Keratinocyte (primary cell): Measurements from ENCODE around the gene MAP4. TPM values are rescaled to one million over a fixed set of nuclear protein-coding genes. Genes with fewer than 3 reads are reported as not detected.

Experiments used
- DNase-seq: peaks from one replicate; pipeline ENCODE4 v3.0.0-alpha.2; 2011; ENCODE audit warnings: low read depth, missing footprints, low spot score
- FAIRE-seq: peaks from 2 replicates; lab custom pipeline; 2011; peaks lifted over from hg19 to GRCh38; lab: Jason Lieb, UNC
- H2AFZ ChIP-seq: 2 replicates; pipeline ENCODE4 v1.6.0; 2012; ENCODE audit warnings: low read length, control low read depth, inconsistent platforms; ENCODE audit not compliant: control insufficient read depth
- H3K27ac ChIP-seq: 2 replicates; pipeline ENCODE4 v1.5.1; 2011; ENCODE audit warnings: low read length; ENCODE audit not compliant: control insufficient read depth, insufficient read depth
- H3K27me3 ChIP-seq: 3 replicates; pipeline ENCODE4 v1.6.0; 2011; ENCODE audit warnings: low read length; ENCODE audit not compliant: control insufficient read depth, insufficient read depth; ENCODE audit errors: extremely low read depth
- H3K36me3 ChIP-seq, 2 experiments: 2 replicates in 1 of 2; 3 replicates in 1 of 2; pipeline ENCODE4 v1.5.1; 2011; ENCODE audit warnings: low read length in 2 of 2, mild to moderate bottlenecking in 1 of 2; ENCODE audit not compliant: control insufficient read depth in 2 of 2, insufficient read depth in 2 of 2; ENCODE audit errors: extremely low read depth in 1 of 2
- H3K4me1 ChIP-seq: 3 replicates; pipeline ENCODE4 v1.5.1; 2011; ENCODE audit warnings: low read length; ENCODE audit not compliant: control insufficient read depth, insufficient read depth; ENCODE audit errors: extremely low read depth
- H3K4me2 ChIP-seq: 3 replicates; pipeline ENCODE4 v1.6.0; 2011; ENCODE audit warnings: low read depth, low read length; ENCODE audit not compliant: control insufficient read depth, insufficient read depth; ENCODE audit errors: extremely low read depth
- H3K4me3 ChIP-seq, 3 experiments: fragments of 200-600 bp in 1 of 3; sonication (generic) in 1 of 3; 2 replicates in 2 of 3; 3 replicates in 1 of 3; pipeline ENCODE4 v1.5.1; 2011 to 2016; ENCODE audit warnings: low read length in 3 of 3, mild to moderate bottlenecking in 3 of 3, control low read depth in 2 of 3, inconsistent platforms in 1 of 3, low read depth in 1 of 3, mixed read lengths in 1 of 3, mixed run types in 1 of 3, moderate library complexity in 1 of 3; ENCODE audit not compliant: control insufficient read depth in 2 of 3, insufficient read depth in 2 of 3; ENCODE audit errors: extremely low read depth in 1 of 3
- H3K79me2 ChIP-seq: 2 replicates; pipeline ENCODE4 v1.6.0; 2012; ENCODE audit warnings: low read length; ENCODE audit not compliant: control insufficient read depth, insufficient read depth
- H3K9ac ChIP-seq: 3 replicates; pipeline ENCODE4 v1.6.0; 2011; ENCODE audit warnings: low read length; ENCODE audit not compliant: control insufficient read depth, insufficient read depth; ENCODE audit errors: extremely low read depth
- H3K9me1 ChIP-seq: 3 replicates; pipeline ENCODE4 v1.6.0; 2011; ENCODE audit warnings: low read length; ENCODE audit not compliant: control insufficient read depth, insufficient read depth; ENCODE audit errors: extremely low read depth
- H3K9me3 ChIP-seq: 2 replicates; pipeline ENCODE4 v1.5.1; 2012; ENCODE audit warnings: low read depth, low read length; ENCODE audit not compliant: control insufficient read depth
- H4K20me1 ChIP-seq: 3 replicates; pipeline ENCODE4 v1.6.0; 2011; ENCODE audit warnings: low read length; ENCODE audit not compliant: control insufficient read depth, insufficient read depth; ENCODE audit errors: extremely low read depth
- EZH2 ChIP-seq: IDR thresholded peaks from one replicate; pipeline ENCODE4 v1.6.1; 2012; ENCODE audit warnings: inconsistent platforms, mild to moderate bottlenecking, low read length, moderate library complexity
- dilution Hi-C: fragments of 300-500 bp; cut with MboI; formaldehyde crosslinking; loops from one replicate; pipeline ENCODE4 v1.7.0; 2020; ENCODE audit warnings: low sequenced_read_pairs; ENCODE audit not compliant: extremely low pct_ligation_motif_present
- polyA plus RNA-seq, 5 experiments: library from polyadenylated mRNA; depleted of rRNA in 3 of 5; stranded (reverse) in 3 of 5; stranded (forward) in 1 of 5; unstranded in 1 of 5; fragments of >200 nt; gene quantifications; 1 replicate in 1 of 5; 2 replicates in 3 of 5; 3 replicates in 1 of 5; pipeline versions ENCODE4 v1.2.1 to v1.2.3, GENCODE V29; 2011 to 2012; ENCODE audit warnings: missing spikeins in 2 of 5, low read depth in 1 of 5, low replicate concordance in 1 of 5
- TF ChIP-seq, protein P1 (sequence below), 3 experiments: IDR thresholded peaks in 1 of 3; conservative IDR thresholded peaks in 1 of 3; optimal IDR thresholded peaks in 1 of 3; 2 replicates in 2 of 3; 3 replicates in 1 of 3; pipeline versions ENCODE3 to v1.5.1; 2011; ENCODE audit warnings: low read length in 3 of 3, mild to moderate bottlenecking in 3 of 3, moderate library complexity in 2 of 3, control low read depth in 1 of 3, inconsistent platforms in 1 of 3; ENCODE audit not compliant: insufficient read depth in 2 of 3; ENCODE audit errors: extremely low read depth in 1 of 3

Gene MAP4
- polyA plus RNA-seq, 1 donor (not counting 4 experiments of a cell fraction or from before 2014, with no cell fraction given), result 110 TPM

DNA sequence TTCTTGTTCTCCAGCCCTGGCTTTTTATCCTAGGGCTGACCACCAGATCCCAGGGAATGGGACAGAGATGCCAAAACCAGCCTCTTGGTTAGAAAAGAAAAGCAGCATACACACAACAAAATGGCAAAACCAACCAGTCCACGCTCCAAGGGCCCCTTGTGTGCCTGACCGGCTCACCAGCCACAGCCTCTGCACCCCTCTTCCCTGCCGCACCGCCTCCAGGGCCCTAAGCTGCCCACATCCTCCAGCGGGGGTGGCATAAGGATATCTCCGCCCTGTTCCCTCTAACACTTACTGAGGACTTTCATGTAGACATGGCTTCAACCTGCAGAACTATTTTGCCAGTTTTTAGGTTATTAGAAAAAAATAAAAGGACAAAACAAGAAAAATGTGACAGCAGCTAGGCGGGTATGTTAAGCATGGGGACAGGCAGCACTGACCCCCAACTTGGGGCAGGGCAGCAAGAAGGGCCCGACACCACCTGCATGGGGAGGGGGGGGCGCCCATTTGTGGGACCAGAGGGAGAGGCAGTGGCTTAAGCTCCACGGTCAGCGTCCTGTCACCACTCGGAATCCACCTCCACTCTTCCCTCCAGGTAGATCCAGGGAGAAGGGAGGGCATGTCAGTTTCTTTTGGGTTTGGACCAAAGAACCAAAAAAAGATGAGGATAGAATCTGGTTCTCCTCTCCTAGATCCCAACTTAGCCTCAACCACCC lies 164.2 kb downstream of the MAP4 start:
- Histone ChIP-seq H3K9me1 (no peaks in the 10 kb centered on the region), H3K27ac (no peak overlapping the region), H3K4me3 (no peak overlapping the region), H3K4me1 (no peaks in the 10 kb centered on the region), H3K9me3 (no peaks in the 10 kb centered on the region), H3K36me3 (peaks cover 56 to 69% of the 10 kb centered on the region in 2 experiments), H4K20me1 (peaks cover 16% of the 10 kb centered on the region), H3K9ac (no peak overlapping the region), H3K79me2 (no peaks in the 10 kb centered on the region), H2AFZ (no peak overlapping the region), H3K4me2 (no peak overlapping the region), H3K27me3 (no peaks in the 10 kb centered on the region)
- no peak for DNase-seq
- FAIRE-seq, result no peak
- TF ChIP-seq, protein P1, sequence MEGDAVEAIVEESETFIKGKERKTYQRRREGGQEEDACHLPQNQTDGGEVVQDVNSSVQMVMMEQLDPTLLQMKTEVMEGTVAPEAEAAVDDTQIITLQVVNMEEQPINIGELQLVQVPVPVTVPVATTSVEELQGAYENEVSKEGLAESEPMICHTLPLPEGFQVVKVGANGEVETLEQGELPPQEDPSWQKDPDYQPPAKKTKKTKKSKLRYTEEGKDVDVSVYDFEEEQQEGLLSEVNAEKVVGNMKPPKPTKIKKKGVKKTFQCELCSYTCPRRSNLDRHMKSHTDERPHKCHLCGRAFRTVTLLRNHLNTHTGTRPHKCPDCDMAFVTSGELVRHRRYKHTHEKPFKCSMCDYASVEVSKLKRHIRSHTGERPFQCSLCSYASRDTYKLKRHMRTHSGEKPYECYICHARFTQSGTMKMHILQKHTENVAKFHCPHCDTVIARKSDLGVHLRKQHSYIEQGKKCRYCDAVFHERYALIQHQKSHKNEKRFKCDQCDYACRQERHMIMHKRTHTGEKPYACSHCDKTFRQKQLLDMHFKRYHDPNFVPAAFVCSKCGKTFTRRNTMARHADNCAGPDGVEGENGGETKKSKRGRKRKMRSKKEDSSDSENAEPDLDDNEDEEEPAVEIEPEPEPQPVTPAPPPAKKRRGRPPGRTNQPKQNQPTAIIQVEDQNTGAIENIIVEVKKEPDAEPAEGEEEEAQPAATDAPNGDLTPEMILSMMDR (optimal IDR thresholded peaks at IDR 0.05 in 1 of 3, IDR thresholded peaks at IDR 0.05 in 1 of 3, conservative IDR thresholded peaks at IDR 0.05 in 1 of 3; ENCODE audit: extremely low read depth in 1 of 3, insufficient read depth in 2 of 3, low read length in 3 of 3), result no peak
- no peak for TF ChIP-seq EZH2
- dilution Hi-C loops, result no loop called here

DNA sequence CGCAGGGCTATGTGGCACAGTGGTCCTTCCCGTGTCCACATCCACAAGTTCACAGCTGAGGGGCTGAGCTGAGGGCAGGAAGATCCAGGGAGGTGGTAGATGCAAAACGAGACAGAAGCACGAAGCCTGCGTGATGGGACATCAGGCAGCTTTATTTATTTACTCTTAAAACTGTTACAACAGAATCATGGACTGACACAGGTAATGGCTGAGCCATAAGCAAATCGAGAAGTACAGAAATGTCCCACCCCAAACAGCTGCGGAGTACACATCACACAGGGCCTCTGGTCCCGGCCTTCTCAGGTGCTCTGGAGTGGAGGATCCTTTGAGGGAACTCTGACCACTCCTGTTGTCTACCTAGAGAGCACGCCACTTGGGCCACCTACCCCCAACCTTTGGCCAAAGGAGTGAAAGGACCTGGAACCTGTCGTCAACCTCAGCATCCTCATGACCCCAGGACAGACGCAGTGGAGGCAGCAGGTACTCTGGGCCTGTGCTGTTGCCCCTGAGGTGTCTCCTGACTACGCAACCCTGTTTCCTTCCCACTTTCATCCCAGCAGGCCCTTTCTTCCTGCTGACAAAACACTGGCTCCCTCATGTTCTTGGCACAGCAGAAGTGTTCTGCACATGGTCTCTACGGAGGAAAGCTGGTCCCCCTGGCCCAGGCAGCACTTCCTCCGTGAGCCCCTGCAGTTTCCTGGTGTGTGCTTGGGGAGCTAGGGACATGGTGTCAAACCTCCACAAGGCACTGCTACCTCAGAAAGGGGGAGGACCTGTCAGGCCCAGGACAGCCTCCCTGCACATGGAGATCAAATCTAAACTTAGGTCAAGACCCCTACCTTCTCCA lies 165.4 kb downstream of the MAP4 start:
- H3K27me3 ChIP-seq, result no peaks in the 10 kb centered on the region
- no peak overlapping the region for H3K9ac ChIP-seq
- no peak overlapping the region for H3K27ac ChIP-seq
- FAIRE-seq (no peak), DNase-seq (no peak)
- no peaks in the 10 kb centered on the region for H3K79me2 ChIP-seq
- TF ChIP-seq, protein P1 (optimal IDR thresholded peaks at IDR 0.05 in 1 of 3, IDR thresholded peaks at IDR 0.05 in 1 of 3, conservative IDR thresholded peaks at IDR 0.05 in 1 of 3; ENCODE audit: extremely low read depth in 1 of 3, insufficient read depth in 2 of 3, low read length in 3 of 3), result no peak
- TF ChIP-seq EZH2, result no peak
- peaks cover 16% of the 10 kb centered on the region for H4K20me1 ChIP-seq
- H3K36me3 ChIP-seq, result peaks cover 58 to 66% of the 10 kb centered on the region in 2 experiments
- H3K4me3 ChIP-seq, result no peak overlapping the region
- no peaks in the 10 kb centered on the region for H3K9me3 ChIP-seq
- no peak overlapping the region for H3K4me2 ChIP-seq
- no peaks in the 10 kb centered on the region for H3K9me1 ChIP-seq
- no peaks in the 10 kb centered on the region for H3K4me1 ChIP-seq
- H2AFZ ChIP-seq, result no peak overlapping the region
- dilution Hi-C loops, result no loop called here
